ACC112 (cell line): ENCODE results near the gene XKR7.
"Not testable (repeated sequence)": the region's sequence is repeated elsewhere in the genome, so short reads cannot be mapped to it uniquely, and the experiment has no call there.

ENCODE experiments used
- H2AFZ ChIP-seq: fragments of 200-600 bp; sonication (generic); one replicate; pipeline ENCODE4 v1.6.0; 2017; ENCODE audit warnings: antibody characterized with exemption, low read length; ENCODE audit not compliant: unreplicated experiment
- H3K27ac ChIP-seq: fragments of 200-600 bp; sonication (generic); 2 replicates; pipeline ENCODE4 v1.5.1; 2014; ENCODE audit warnings: low read depth, mild to moderate bottlenecking, antibody characterized with exemption, low read length, moderate library complexity
- H3K27me3 ChIP-seq: fragments of 200-600 bp; sonication (generic); 2 replicates; pipeline ENCODE4 v1.6.1; 2014; ENCODE audit warnings: mild to moderate bottlenecking, antibody characterized with exemption, low read length, moderate library complexity, mixed read lengths; ENCODE audit not compliant: insufficient read depth
- H3K36me3 ChIP-seq: fragments of 200-600 bp; sonication (generic); 2 replicates; pipeline ENCODE4 v1.6.1; 2016; ENCODE audit warnings: mild to moderate bottlenecking, antibody characterized with exemption, low read length, moderate library complexity, mixed read lengths; ENCODE audit not compliant: insufficient read depth
- H3K4me1 ChIP-seq: fragments of 200-600 bp; sonication (generic); one replicate; pipeline ENCODE4 v1.6.1; 2016; ENCODE audit warnings: low read length, mixed read lengths; ENCODE audit not compliant: insufficient read depth, unreplicated experiment, control insufficient read depth
- H3K4me3 ChIP-seq: fragments of 200-600 bp; sonication (generic); 2 replicates; pipeline ENCODE4 v1.5.1; 2014; ENCODE audit warnings: mild to moderate bottlenecking, low read depth, low read length
- H3K79me2 ChIP-seq: fragments of 200-600 bp; sonication (generic); one replicate; pipeline ENCODE4 v1.6.0; 2016; ENCODE audit warnings: low read length; ENCODE audit not compliant: control insufficient read depth, unreplicated experiment, insufficient read depth

The XKR7 gene

DNA sequence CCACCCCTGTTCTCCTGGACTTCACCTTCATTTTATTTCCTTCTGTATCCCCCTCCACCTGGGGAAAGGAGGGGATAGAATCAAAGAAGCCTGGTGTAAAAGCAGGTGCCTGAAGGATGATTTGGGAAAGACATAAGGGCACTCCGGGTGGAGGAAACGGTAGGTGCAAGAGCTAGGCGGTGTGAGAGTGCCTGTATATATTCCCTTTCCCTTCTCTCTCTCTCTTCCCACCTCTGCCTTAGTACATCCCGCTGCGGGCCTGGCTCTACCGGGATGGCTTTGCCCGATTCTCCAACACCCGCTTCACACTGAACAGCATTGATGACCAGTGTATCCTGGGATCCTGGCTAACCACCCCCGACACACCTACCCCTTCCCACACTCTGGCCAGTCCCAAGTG lies 42.3 kb upstream of the XKR7 start:
- no peak overlapping the region for H3K4me3 ChIP-seq
- no peaks in the 10 kb centered on the region for H3K4me1 ChIP-seq
- peaks cover 40% of the 10 kb centered on the region for H3K27me3 ChIP-seq
- no peak overlapping the region for H3K27ac ChIP-seq
- no peak overlapping the region for H2AFZ ChIP-seq
- no peaks in the 10 kb centered on the region for H3K79me2 ChIP-seq
- H3K36me3 ChIP-seq, result no peaks in the 10 kb centered on the region

GRCh38 chr20:31926493-31926892 lies 41.5 kb upstream of the XKR7 start:
- H3K79me2 ChIP-seq, result no peaks in the 10 kb centered on the region
- peaks cover 40% of the 10 kb centered on the region for H3K27me3 ChIP-seq
- H3K4me3 ChIP-seq, result no peak overlapping the region
- no peaks in the 10 kb centered on the region for H3K4me1 ChIP-seq
- no peaks in the 10 kb centered on the region for H3K36me3 ChIP-seq
- no peak overlapping the region for H2AFZ ChIP-seq
- no peak overlapping the region for H3K27ac ChIP-seq

- H3K79me2 ChIP-seq, result no peaks in the 10 kb centered on the region
- no peak overlapping the region for H3K27ac ChIP-seq
- no peaks in the 10 kb centered on the region for H3K36me3 ChIP-seq
- no peak overlapping the region for H3K4me3 ChIP-seq
- peaks cover 34% of the 10 kb centered on the region; the same call in 1 of the 2 replicates for H3K27me3 ChIP-seq
- no peaks in the 10 kb centered on the region for H3K4me1 ChIP-seq
- H2AFZ ChIP-seq, result no peak overlapping the region
Measured at GRCh38 chr20:31927627-31928159, 40.3 kb upstream of the XKR7 start.

- not testable (repeated sequence) for H3K4me1 ChIP-seq, H2AFZ ChIP-seq, H3K4me3 ChIP-seq, H3K79me2 ChIP-seq, H3K36me3 ChIP-seq, H3K27ac ChIP-seq
- peaks cover 28% of the 10 kb centered on the region; the same call in 1 of the 2 replicates for H3K27me3 ChIP-seq
Measured at GRCh38 chr20:31929631-31930030, 38.3 kb upstream of the XKR7 start.

DNA sequence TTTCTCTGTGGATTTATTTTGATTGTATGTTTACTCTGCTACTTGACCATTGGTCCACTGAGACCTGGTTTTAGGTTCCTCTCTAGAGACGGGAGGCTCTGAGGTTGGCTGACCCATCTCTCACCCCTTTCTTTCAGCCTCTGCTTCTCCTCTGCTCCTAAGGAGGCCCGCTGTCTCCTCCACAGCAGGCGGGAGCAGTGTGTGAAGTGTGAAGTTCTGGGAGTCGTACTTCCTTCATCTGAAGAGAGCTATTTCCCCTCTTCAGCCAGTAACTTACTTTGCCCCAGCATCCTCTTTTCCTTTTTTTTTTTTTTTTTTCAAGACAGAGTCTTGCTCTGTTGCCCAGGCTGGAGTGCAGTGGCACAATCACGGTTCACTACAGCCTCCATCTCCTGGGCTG lies 37.2 kb upstream of the XKR7 start:
- H3K79me2 ChIP-seq, result no peaks in the 10 kb centered on the region
- H2AFZ ChIP-seq, result no peak overlapping the region
- no peak overlapping the region for H3K4me3 ChIP-seq
- peaks cover 21% of the 10 kb centered on the region; the same call in 1 of the 2 replicates for H3K27me3 ChIP-seq
- H3K4me1 ChIP-seq, result no peaks in the 10 kb centered on the region
- H3K36me3 ChIP-seq, result no peaks in the 10 kb centered on the region
- no peak overlapping the region for H3K27ac ChIP-seq

- Histone ChIP-seq H3K27me3 (0 out of 2 replicates have a peak, but pooled peaks cover 10% of the 10 kb centered on the region), H3K4me1 (no peaks in the 10 kb centered on the region), H3K36me3 (no peaks in the 10 kb centered on the region), H3K79me2 (no peaks in the 10 kb centered on the region), H3K27ac (no peak overlapping the region), H2AFZ (no peak overlapping the region), H3K4me3 (no peak overlapping the region)
Measured at GRCh38 chr20:31933698-31934097, 34.3 kb upstream of the XKR7 start.

- no peak overlapping the region for H3K27ac ChIP-seq
- no peaks in the 10 kb centered on the region for H3K79me2 ChIP-seq
- no peaks in the 10 kb centered on the region for H3K36me3 ChIP-seq
- no peaks in the 10 kb centered on the region for H3K4me1 ChIP-seq
- no peak overlapping the region for H2AFZ ChIP-seq
- H3K4me3 ChIP-seq, result no peak overlapping the region
- 0 out of 2 replicates have a peak, but pooled peaks cover 8% of the 10 kb centered on the region for H3K27me3 ChIP-seq
Measured at GRCh38 chr20:31934491-31934890, 33.5 kb upstream of the XKR7 start.

DNA sequence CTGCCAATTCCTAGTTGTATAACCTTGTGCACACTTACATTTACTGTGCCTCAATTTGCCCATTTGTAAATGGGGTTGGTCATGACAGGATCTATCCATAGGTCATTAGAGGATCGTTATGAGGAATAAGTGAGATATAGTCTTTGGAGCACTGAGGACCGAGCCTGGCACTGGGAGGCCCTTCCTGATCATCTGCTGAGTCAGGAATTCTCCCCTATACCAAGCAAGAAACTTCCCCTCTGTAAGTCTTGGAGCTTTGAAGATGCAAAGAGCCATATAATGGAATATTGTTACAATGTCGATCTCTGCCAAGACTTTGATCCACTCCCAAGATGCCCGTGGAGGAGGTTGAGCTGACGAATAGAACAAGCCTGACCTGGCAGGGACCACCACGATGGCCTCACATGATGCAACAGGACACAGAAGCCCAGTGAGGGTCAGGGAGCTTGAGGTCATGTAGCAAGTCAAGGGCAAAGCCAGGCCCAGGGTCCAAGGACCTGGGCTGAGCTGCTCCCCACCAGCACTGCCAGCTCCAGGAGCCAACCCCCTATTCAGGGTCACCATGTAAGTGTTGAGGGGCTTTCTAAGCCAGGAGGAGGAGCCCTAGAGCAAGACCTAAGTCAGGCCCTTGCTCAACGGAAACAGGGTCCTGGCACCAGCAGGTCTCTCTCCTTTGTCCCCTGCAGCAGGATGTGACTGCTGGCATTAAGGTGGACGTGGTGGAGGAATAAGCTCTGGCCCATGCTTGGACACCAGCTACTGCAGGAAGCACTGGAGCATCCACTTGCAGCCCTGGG lies 32.8 kb upstream of the XKR7 start:
- Histone ChIP-seq H3K36me3 (no peaks in the 10 kb centered on the region), H3K4me1 (no peaks in the 10 kb centered on the region), H3K79me2 (no peaks in the 10 kb centered on the region), H3K4me3 (no peak overlapping the region), H3K27ac (no peak overlapping the region), H2AFZ (no peak overlapping the region), H3K27me3 (0 out of 2 replicates have a peak, but pooled peaks cover 7% of the 10 kb centered on the region)

DNA sequence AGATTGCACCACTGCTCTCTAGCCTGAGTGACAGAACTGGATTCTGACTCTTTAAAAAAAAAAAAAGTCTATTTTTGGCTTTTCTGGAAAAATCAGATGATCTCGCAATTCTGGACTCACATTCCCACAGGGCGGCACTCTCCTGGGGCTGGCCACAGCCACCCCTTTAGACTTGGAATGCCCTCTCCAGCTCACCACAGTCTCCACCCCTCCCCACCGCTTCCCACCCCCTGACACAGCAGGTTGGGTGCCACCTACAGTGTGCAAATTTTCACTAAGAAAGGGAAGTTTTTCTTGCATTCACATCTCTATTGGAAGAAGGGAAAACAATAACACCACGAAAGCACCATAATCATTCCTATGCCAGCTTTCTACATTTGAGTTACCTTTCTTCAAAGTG lies 31.5 kb upstream of the XKR7 start:
- Histone ChIP-seq H2AFZ (no peak overlapping the region), H3K4me3 (no peak overlapping the region), H3K36me3 (no peaks in the 10 kb centered on the region), H3K27me3 (no peaks in the 10 kb centered on the region), H3K4me1 (no peaks in the 10 kb centered on the region), H3K79me2 (no peaks in the 10 kb centered on the region), H3K27ac (no peak overlapping the region)

DNA sequence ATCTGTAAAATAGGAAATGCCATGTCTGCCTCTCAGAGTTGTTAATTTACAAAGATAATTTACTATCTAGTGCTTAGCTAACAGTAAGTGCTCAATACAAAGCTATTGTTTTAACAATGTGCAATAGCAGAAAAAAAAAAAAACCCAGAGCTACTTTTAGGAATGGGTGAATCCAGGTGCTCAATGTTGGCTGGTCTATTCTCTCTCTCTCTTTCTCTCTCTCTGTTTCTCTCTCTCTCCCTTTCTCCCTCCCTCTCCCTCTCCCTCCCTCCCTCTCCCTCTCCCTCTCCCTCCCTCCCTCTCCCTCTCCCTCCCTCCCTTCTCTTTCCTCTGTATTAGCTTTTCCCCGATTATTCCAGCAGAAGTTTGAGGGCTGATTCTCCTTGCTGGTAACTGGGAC lies 30.1 kb upstream of the XKR7 start:
- Histone ChIP-seq H3K36me3 (no peaks in the 10 kb centered on the region), H3K4me3 (no peak overlapping the region), H3K4me1 (no peaks in the 10 kb centered on the region), H3K79me2 (no peaks in the 10 kb centered on the region), H2AFZ (no peak overlapping the region), H3K27me3 (no peaks in the 10 kb centered on the region), H3K27ac (no peak overlapping the region)

DNA sequence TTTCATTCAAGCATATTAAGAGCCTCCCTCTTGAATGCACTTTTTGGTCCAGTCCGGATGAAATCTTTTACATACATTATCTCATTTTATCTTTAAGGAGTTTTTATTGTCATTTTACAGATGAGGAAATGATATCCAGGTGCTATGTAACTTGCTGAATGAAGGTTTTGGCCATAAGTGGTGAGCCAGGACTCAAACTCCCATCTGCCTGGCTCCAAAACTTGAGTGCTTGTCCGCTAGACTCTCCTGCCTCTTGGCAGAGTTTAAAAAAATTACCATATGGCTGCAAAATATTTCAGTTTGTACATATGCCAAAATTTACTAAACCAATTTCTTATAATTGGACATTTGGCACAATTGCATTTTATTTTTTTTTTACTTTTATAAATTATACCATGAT lies 28.3 kb upstream of the XKR7 start:
- H2AFZ ChIP-seq, result no peak overlapping the region
- no peaks in the 10 kb centered on the region for H3K36me3 ChIP-seq
- H3K4me3 ChIP-seq, result no peak overlapping the region
- no peaks in the 10 kb centered on the region for H3K79me2 ChIP-seq
- no peaks in the 10 kb centered on the region for H3K4me1 ChIP-seq
- H3K27ac ChIP-seq, result no peak overlapping the region
- H3K27me3 ChIP-seq, result no peaks in the 10 kb centered on the region
